ENCODE measurements around the gene RIPOR2.

The RIPOR2 gene

DNA sequence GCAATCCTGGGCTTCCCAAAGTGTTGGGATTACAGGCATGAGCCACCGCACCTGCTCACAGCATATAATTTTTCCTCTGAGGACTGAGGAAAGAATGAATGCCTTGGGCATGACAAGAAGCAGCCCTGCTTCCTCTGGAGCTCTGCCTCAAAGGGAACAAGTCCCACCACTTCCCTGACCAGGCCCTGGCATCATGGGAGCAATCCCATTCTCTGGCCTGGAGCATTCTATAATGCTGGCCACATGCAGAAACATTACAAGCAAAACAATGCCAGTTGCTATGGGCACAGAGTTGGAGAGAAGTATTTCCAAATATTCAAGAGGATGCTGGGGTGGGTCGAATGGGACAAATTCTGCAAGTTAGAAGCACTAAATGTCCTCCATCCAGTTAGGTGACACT lies 95.6 kb downstream of the RIPOR2 start:
- no peak for DNase-seq

DNA sequence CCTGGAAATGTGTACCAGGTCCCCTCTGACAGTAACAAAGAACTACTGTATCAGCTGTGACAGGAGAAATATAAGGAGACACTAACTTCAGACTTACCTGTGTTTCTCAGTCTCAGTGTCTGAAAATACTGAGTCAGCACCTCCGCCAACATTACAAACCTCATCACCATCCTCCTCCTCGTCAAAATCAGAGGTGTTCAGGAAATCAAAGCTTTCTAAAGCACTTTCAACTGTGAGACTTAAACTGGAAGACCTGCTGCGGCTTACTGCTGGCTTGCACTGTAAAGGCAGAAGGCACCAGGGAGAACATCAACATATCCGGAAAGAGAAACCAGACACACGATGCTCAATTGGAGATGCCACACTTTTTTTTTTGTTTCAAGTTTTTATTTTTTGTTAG lies 96.8 kb downstream of the RIPOR2 start:
- DNase-seq = no peak

DNA sequence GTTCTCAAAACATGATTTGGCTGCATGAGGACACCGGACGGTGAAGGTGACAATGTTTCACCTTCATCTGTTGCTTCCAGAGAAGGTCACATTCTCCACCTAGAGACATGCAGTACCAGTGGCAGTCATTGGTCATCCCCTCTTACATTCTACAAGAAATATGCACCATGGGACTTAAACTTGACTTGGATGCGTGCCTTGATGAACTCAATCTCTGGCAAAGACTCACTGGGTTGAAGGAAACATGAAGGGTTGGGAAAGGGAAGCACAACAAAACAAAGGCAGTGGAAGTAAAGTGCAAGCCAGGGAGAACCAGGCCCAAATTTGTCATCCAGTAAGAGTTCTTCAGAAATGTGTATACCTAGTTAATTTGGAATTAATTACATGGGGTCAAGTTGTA lies 97.7 kb downstream of the RIPOR2 start:
- no peak for DNase-seq

DNA sequence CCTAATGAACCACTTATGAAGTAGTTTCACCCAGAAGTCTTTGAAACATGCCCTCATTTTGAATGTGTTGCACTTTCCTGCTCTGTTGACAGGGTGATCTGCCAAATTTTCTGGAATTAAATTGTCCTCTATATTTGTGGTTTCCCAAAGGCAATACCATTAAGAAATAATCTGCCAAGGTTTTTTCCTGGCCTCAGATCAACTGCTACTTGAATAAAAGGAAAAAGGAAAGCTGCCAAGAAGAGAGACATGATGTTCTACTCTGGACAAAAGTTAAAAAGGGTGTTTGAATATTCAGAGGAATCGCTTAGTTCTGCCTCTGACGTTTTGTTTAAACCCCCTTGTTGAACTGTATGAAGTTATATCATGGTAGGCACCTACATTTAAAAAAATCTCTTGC lies 99.7 kb downstream of the RIPOR2 start:
- no peak for DNase-seq

DNA sequence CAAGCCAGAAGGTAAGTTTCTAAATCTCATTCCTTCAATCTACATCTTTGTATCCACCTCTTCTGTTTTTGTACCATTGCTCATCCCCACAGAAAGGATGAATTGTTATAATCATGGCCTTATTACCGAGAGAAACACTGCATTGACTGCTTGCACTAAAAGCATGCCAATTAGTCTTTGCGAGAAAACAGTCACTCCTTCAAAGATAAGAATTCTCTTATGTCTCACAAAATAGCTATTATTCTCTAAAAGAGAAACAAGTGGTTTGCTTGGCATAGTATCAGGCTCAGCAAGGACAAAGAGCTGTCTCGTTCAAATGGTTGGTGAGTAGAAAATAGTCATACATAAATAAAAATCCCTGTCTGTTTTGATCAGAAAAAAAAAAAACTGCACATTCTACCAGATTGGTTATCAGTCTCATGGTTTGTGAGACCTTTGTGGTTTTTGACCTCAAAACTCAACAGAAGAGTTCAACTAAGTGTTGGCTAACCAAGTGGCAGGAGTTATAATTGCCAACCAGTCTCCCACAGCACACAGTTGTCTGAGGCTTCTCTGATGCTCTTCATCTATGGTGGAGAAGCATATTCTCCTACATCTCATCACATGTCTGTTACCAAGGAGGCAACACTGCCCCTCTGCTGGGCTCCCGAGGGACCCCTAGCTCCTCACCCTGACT lies 101.9 kb downstream of the RIPOR2 start:
- no peak for DNase-seq

DNA sequence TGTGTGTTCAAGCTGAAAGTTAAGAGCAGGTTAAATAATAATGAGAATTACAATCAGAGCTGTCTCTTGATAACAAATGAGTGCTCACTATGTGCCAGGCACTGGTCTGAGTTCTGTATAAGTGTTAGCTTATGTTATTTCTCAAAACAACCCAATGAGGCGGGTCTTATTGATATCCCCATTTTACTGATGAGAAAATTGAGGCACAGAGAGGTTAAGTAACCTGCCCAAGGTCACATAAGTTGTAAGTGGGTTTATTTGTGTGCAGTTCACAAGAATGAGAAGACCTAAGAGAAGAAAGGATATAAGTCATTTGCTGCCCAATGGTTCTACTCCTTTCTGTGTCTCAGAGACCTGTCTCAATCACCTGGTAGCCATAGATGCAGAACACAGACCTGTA lies 103.0 kb downstream of the RIPOR2 start:
- DNase-seq = no peak

DNA sequence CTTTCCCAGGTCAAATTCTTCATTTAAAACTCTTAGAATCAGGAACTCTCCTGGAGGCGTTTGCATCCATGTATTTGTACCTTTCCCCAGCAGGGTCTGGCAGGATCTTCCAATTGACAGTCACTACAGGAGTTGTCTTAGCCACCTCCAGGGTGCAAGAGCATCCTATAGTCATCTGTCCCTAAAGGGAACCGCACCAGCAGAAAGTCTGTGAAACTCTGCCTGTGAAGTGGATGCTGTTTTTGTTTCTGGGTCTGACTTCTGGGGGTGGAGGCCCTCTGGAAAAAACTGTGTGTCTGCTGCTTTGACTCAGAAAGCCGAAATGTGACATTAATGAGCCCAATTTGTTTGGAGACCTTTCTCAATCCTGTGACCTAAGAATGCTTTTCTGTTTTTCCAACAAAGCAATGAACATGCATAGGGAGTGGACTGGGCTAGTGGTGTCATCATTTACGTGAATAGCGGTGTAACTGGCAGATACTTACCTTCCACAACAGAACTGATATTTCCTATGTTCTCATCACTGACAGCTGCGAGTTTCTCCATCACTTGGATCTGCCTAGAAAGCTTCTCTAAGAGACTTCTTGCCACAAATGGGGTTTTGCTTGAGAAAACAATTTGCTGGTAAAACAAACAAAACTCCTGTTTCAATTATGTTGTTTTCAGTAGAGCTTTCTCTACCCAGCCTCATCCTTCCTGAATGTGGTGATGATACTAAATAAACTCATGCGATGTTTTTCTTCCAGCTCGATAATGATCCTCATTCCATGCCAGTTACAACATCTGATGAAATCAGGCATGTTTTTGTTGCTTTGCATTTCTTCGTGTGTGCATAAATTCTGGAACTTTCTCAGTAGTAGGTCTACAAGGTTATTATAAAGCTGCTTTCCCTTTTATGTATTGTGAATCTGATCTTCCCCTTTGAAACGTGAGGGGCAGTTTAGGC lies 103.7 kb downstream of the RIPOR2 start:
- DNase-seq = no peak

DNA sequence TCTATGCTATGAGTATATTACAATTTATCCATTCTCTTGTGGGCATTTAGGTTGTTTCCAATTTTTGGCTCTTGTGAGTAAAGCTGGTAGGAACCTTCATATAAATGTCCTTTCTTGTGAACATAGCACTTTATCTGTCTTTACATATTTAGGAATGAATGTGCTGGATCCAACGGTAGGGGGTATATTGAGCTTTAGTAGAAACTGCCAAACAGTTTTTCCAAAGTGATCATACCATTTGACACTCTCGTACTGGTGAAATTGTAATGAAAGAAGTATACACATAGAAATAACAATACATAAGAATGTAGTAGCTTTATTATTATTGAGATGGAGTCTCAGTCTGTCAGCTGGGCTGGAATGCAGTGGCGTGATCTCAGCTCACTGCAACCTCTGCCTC lies 106.1 kb downstream of the RIPOR2 start:
- DNase-seq = no peak

DNA sequence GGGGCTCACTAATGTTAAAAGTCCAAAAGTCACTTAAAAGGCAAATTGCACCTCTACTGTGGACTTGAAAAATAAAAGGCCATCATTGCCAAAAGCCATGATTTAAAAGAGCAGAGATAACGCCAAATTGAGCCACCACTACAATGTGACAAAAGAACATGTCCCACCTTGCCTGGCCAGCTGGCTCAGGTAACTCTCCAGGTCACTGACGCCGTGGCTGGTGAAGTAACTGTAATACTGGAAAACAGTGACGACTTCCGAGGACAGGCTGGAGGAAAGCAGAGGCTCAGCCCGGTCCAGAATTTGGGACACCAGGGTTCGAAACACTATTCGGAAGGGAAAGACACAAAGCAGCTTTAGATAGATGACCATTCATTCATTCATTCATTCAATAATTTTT lies 107.8 kb downstream of the RIPOR2 start:
- DNase-seq = no peak

DNA sequence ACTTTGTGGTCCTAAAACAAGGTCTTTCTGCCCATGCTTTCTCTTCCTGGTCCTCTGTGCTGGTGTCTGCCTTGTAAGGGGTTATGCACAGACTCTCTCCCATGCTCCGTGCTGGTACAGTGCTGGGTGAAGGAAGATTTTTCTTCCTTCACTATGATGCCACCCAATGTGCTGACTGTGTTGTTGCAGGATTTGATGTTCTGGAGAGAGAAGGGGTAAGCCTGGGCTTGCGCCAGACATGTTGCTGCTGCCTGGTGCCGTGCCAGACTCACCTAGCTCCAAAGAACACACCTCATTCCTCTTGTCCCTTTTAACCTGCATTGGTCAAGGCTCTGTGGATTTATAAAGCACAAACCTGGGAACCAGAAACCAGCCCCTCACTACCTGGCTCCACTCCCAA lies 108.6 kb downstream of the RIPOR2 start:
- DNase-seq = peak; percentile 26

DNA sequence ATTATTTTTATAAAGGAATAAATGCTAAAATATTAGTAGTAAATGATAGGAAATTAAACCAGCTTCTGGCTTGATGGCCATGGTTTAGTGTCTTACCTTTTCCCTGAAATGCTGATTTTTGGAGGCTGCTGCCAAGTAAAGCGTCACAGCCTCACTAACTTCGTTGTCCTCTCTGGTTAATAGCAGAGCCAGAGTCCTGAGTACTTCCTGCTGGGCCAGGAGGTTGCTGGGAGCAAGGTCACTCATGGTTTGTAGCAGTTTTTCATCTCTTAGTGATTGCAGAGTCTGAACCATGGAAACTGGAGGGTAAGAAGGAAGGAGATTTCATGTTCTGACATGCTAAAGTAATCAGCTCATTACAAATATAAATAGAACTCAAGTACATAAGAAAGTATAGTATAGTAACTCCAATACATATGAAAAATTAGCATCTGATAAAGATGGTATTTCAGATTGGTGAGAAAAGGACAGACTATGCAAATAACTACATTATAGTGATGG lies 110.6 kb downstream of the RIPOR2 start:
- DNase-seq = no peak

DNA sequence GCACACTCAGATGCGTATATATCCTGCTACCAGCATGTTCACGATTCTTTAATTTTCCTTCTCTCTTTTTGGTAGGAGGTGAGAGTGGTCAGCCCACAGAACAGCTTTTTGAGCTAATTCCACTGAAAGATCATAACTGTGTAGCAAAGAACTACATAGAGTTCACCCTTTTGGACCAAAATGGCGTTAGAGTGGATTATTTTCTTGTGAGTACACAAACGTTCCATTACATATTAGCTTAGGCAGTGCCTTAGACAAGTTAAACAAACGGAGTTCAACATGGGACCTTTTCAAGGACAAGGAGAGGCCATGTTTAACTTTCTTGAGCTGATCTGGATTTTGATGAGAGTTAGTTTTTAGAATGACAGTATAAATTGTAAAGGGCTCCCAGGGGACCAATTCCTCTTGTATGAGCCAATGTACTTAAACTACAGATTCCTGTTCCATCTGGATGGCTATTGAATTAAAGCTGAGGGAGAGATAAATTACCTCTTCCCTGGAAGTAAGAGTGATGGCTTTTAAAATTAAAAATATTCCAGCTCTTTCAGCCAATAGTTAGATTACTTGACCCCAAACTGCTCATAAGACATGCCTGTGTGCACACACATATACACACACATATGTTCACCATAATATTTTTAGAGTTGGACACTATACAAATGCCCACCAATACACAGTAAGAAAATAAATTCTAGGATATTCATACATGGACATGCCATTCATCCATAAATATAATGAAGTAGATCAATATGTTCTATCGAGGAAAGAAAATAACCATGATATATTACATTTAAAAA lies 111.4 kb downstream of the RIPOR2 start:
- no peak for DNase-seq

DNA sequence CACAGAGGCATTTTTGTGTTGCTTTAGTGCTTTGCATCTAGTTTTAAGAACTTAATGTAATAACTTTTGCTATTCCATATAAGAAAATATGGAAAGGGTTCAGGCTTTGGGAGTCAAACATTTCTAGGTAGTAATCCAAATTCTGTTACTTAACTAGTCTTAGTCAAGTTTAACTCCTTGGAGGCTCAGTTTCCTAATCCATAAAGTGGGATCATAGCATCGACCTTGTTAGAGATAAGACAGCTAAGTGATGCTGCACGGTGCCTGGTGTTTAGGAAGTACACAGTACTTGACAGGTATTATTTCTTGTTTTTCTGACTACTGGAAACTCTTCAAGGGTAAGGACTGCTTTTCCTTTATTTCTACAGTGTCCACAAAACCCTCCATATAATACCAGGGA lies 112.6 kb downstream of the RIPOR2 start:
- no peak for DNase-seq

DNA sequence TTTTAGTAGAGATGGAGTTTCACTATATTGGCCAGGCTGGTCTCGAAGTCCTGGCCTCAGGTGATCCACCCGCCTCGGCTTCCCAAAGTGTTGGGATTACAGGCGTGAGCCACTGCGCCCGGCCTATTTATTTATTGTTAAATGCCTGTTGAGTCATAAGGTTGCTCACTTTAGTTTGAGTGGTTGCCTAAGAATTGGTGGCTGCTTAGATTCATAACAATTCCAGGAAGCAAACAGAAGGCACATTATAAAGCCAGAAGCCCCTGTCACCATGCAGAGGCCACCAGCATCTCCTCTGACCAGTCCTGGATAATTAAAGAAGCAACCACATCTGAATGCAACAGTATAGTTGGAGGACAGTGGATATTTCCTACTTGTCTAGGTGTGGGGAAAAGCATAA lies 113.1 kb downstream of the RIPOR2 start:
- no peak for DNase-seq

DNA sequence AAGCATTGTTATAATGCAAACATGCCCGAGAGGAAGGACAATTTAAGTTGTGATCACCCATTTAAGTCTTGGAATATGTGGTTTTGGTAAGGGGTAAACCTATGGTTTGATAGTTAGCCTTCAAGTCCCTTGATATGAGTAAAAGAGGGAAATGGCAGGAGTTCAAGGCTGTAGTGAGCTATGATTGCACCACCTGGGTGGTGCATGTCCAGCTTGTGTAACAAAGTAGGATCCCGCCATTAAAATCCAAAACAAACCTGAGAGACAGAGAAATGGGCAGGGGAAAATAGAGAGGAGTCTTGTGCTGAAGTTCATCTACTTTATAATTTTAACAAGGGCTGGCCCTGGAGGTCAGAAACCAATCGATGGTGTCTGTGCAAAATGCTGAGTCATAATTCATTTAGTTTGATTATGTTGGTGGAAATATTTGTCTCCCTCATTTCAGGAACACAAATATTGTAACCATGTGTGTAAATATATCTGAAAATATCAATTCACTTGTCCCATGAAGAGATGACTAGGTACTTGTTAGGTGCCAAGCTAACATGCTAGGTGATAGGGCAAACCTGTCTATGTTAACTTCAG lies 113.8 kb downstream of the RIPOR2 start:
- no peak for DNase-seq

DNA sequence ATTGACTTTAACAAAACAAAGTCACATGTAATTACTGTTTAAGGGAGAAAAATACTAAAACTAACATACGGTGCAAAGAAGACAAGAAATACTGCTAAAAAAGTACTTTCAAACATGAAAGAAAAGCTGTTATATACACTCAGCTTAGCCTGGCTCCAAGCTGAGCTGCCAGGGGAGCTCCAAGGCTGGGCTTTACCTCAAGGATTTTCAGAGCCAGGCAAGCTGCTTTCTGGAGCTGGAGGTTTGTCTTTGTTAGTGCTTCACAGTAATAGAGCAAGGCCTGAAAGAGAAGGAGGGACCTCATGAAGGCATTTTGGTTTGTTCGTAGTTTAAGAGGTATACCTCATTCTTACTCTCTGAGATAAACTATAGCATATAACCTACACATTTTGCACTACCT lies 117.4 kb downstream of the RIPOR2 start:
- no peak for DNase-seq

DNA sequence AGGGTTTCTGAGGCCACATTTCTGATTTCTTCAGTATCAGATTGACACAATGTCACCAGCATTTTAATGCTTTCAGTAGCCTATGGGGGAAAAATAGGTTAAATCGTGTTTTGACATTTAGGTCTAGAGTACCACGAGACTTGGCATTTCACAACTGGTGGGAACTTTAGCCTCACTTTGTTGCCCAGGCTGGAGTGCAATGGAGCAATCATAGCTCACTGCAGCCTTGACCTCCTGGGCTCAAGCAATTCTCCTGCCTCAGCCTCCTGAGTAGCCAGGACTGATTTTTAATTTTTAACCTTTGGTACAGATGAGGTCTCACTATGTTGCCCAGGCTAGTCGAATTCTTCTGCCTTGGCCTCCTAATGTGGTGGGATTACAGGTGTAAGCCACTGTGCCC lies 126.0 kb downstream of the RIPOR2 start:
- no peak for DNase-seq

DNA sequence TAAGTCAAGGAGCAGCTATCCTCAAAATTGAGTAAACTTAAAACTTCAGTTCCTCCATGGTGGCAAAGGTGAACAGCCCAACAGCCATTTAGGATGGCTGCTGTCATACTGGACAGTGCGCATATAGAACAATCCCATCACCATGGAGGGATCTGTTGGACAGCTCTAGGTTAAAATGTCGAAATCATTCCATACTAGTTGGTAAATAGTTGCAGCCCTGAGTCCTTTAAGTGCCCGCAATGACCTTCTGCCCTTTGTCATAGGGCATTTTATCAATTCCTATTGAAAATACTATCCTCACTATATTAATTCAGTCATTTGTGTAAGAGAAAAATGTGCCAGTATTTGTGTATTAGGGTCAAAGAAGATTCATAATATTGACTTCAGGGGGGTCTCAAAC lies 128.2 kb downstream of the RIPOR2 start:
- DNase-seq = no peak

DNA sequence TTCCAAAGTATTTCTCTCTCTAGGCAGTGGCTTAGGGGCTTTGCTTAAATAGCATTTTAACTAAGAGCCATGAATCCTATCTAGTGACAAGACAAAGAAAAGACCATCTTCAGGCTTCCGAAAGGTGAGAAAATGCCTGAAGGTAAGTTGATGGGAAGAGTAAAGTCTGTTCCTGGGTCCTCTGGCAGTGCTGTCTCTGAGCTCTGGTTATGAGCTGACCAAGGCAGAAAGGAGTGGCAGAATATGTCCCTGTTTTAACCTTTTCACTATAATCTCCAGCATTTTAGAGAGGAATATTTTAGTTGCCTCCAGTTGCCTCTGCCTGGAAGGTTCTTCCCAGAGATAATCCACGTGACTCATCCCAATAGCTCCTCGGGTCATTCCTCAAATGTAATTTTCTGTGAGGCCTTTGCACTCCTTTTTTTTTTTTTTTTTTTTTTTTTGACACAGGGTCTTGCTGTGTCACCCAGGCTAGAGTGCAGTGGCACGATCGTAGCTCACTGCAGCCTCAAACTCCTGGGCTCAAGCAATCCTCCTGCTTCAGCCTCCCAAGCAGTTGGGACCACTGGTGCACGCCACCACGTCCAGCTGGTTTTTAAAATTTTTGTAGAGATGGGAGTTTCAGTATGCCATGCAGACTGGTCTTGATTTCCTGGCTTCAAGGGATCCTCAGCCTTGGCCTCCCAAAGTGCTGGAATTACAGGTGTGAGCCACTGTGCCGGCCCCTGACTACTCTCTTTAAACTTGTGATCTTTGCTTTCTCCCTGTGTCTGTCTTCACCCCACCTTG lies 133.3 kb downstream of the RIPOR2 start:
- DNase-seq = no peak

DNA sequence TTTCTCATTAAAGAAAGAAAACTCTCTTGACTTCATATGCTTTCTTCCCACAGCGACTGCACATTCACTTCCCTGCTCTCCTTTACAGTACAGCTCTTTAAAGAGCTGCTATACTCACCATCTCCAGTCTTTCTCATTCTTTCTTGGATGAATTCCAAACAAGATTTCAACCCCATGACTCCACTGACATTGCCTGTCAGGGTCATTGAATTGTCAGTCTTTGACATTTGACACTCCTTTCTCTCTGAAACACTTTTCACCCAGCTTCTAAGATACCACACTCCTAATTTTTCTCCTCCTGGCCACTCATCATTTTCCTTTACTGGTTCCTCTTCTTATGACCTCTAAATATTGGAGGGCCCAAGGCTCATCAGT lies 136.2 kb downstream of the RIPOR2 start:
- no peak for DNase-seq

DNA sequence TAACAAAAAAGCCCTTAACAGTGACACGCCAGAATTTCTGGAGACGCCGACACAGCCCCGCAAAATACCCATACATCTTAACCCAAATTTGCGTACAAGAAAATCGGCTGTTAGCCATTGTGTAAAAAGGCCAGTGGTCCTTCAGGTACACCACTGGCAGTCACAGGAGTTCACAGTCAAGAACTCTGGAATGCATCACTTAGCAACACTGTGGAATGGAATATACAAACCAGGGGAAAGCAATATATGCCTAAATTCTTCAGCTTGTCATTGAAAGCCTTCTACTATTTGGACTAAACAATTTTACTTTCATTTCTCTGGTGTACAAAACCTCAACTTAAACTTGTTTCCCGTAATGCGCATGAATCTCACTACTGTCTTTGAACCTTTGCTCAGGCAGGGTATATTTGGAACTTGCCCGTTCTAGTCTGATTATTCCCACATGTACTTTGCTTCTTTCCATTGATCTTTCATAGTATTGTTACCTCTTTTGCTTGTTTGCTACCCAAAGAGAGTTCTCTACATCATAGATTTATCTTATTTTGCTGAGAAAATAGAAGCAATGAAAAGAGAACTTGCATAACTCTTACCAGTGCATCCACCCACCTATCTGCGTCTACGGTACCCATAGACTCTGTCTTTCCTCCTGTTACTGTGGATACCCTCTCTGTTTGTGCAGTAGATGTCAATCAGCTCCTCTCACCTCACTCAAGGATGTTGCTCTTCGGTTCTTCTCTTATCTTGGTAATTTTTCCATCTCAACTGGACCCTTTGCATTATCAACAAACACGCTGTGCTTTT lies 136.8 kb downstream of the RIPOR2 start, which contains the start of gene ARMH2:
TSS of gene ARMH2 (minus strand) at position 178 of the 801 bp plus-strand sequence. CDS start at position 118, 60 bp downstream.
- no peak for DNase-seq

Measured in NCI-H1694 (cell line).